ENCODE data around the gene PNMT. TPM values are rescaled to one million over a fixed set of nuclear protein-coding genes. Genes with fewer than 3 reads are reported as not detected.

Gene PNMT
- total and polyA plus RNA-seq, 2 of the 13 experiments (the other 11 are each of a cell fraction or from before 2014, with no cell fraction given) = 0.25 TPM; not detected in 1

GRCh38 chr17:39629898-39630297 lies 38.4 kb upstream of the PNMT start (continued):
- TF ChIP-seq AKNA (CRISPR knock-in tag; IDR thresholded peaks at IDR 0.05; ENCODE audit: borderline replicate concordance) = no peak
- no peak for TF ChIP-seq ZNF503 (CRISPR knock-in tag; IDR thresholded peaks at IDR 0.05)
- no peak for TF ChIP-seq MIXL1 (CRISPR knock-in tag; IDR thresholded peaks at IDR 0.05)
- TF ChIP-seq TBX2 (CRISPR knock-in tag; IDR thresholded peaks at IDR 0.05; ENCODE audit: borderline replicate concordance) = peak; percentile 56
- no peak for TF ChIP-seq ZFP82 (CRISPR knock-in tag; IDR thresholded peaks at IDR 0.05; ENCODE audit: borderline replicate concordance)
- no peak for TF ChIP-seq ZFP36L1 (CRISPR knock-in tag; IDR thresholded peaks at IDR 0.05)
- no peak for TF ChIP-seq GLMP (CRISPR knock-in tag; IDR thresholded peaks at IDR 0.05; ENCODE audit: borderline replicate concordance)
- no peak for TF ChIP-seq RBM39 (IDR thresholded peaks at IDR 0.05; ENCODE audit: low read depth, low read length, poor library complexity, severe bottlenecking)
- TF ChIP-seq PBX3 (CRISPR knock-in tag; IDR thresholded peaks at IDR 0.05; ENCODE audit: borderline replicate concordance) = no peak
- no peak for TF ChIP-seq KAT2B (IDR thresholded peaks at IDR 0.05; ENCODE audit: borderline replicate concordance, low read depth, low read length)
- TF ChIP-seq NR2F2 (IDR thresholded peaks at IDR 0.05; ENCODE audit: borderline replicate concordance, low read depth) = no peak
- no peak for TF ChIP-seq MYNN (CRISPR knock-in tag; IDR thresholded peaks at IDR 0.05; ENCODE audit: low read depth)
- 0 out of 2 replicates have a peak, but pooled peaks have one; percentile 29 for TF ChIP-seq MIER2 (CRISPR knock-in tag; IDR thresholded peaks at IDR 0.05)
- peak; percentile 8; the same call in 1 of the 2 replicates for TF ChIP-seq ZNF574 (CRISPR knock-in tag; IDR thresholded peaks at IDR 0.05)
- TF ChIP-seq KDM2A (CRISPR knock-in tag; IDR thresholded peaks at IDR 0.05; ENCODE audit: borderline replicate concordance, low read depth) = 0 out of 2 replicates have a peak, but pooled peaks have one; percentile 20
- no peak for TF ChIP-seq FOSL2 (CRISPR knock-in tag; IDR thresholded peaks at IDR 0.05)
- no peak for TF ChIP-seq MBNL3 (CRISPR knock-in tag; conservative IDR thresholded peaks at IDR 0.05)
- TF ChIP-seq PAWR (CRISPR knock-in tag; IDR thresholded peaks at IDR 0.05; ENCODE audit: borderline replicate concordance) = no peak
